ENCODE results near the gene MTMR1.

Gene MTMR1

DNA sequence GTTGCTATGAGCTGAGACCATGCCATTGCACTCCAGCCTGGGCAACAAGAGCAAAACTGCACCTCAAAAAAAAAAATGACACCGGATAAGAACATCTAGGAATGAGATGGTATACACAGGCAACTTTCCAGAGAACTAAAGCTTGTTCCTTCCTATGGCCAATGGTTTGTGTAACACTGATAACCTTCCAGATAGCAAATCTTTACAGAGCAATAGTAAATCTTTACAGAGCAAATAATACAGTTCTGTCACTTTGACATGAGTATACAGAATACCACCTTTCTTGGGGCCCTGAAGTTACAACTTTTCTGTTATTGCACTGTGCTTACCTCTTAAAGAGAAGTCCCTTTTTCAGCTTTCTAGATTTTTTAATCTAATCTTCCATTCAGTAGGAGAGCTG, 113.6 kb downstream of the MTMR1 start:
- no peak for DNase-seq

GRCh38 chrX:150813922-150814321, 120.7 kb downstream of the MTMR1 start:
- DNase-seq: no peak
